Myocyte (in vitro differentiated cells): ENCODE measurements around the gene SRP68. TPM values are rescaled to one million over a fixed set of nuclear protein-coding genes. Genes with fewer than 3 reads are reported as not detected.

Source experiments
- DNase-seq: peaks from one replicate; pipeline ENCODE4 v3.0.0-alpha.2; 2012; ENCODE audit warnings: low read depth
- total RNA-seq: library from RNA; depleted of rRNA; stranded (reverse); fragments of >200 nt; gene quantifications from 2 replicates; pipeline ENCODE4 v1.2.3, GENCODE V29; 2014

The SRP68 gene
- total RNA-seq, 1 donor from 2014 or later: 41.7 TPM

GRCh38 chr17:76019833-76020467 lies 52.4 kb downstream of the SRP68 start:
- DNase-seq: no peak

- DNase-seq: no peak
Observed at GRCh38 chr17:76018801-76019200, 53.5 kb downstream of the SRP68 start.

- no peak for DNase-seq
Observed at GRCh38 chr17:76018340-76018680, 54.0 kb downstream of the SRP68 start.

- DNase-seq: no peak
Observed at GRCh38 chr17:76017481-76018339, 54.6 kb downstream of the SRP68 start.

GRCh38 chr17:76014925-76015261 lies 57.4 kb downstream of the SRP68 start:
- no peak for DNase-seq

GRCh38 chr17:76014100-76014924 lies 58.0 kb downstream of the SRP68 start:
- DNase-seq: peak; percentile 62

GRCh38 chr17:76013377-76013932 lies 58.9 kb downstream of the SRP68 start:
- DNase-seq: no peak

- no peak for DNase-seq
Observed at GRCh38 chr17:76011951-76012350, 60.4 kb downstream of the SRP68 start.

GRCh38 chr17:76009969-76010661 lies 62.2 kb downstream of the SRP68 start:
- DNase-seq: no peak

GRCh38 chr17:76009447-76009846 lies 62.9 kb downstream of the SRP68 start:
- DNase-seq: no peak

- no peak for DNase-seq
Observed at GRCh38 chr17:76008630-76009425, 63.5 kb downstream of the SRP68 start.

GRCh38 chr17:76008208-76008607 lies 64.1 kb downstream of the SRP68 start:
- no peak for DNase-seq

GRCh38 chr17:76007850-76008165 lies 64.5 kb downstream of the SRP68 start:
- no peak for DNase-seq

- DNase-seq: no peak
Observed at GRCh38 chr17:76007131-76007849, 65.0 kb downstream of the SRP68 start.

GRCh38 chr17:76005263-76006149 lies 66.8 kb downstream of the SRP68 start:
- peak; percentile 68 for DNase-seq

- DNase-seq: no peak
Observed at GRCh38 chr17:76004750-76005262, 67.5 kb downstream of the SRP68 start.

- no peak for DNase-seq
Observed at GRCh38 chr17:76003915-76004314, 68.4 kb downstream of the SRP68 start.

- DNase-seq: no peak
Observed at GRCh38 chr17:76002100-76002499, 70.2 kb downstream of the SRP68 start.
